Measurements from ENCODE around the gene ZSWIM5. TPM values are rescaled to one million over a fixed set of nuclear protein-coding genes. Genes with fewer than 3 reads are reported as not detected.

ZSWIM5 gene
- total and polyA plus RNA-seq, 2 of the 8 experiments (the other 6 are each of a cell fraction or from before 2014, with no cell fraction given), result 2.5 to 3.9 TPM

DNA sequence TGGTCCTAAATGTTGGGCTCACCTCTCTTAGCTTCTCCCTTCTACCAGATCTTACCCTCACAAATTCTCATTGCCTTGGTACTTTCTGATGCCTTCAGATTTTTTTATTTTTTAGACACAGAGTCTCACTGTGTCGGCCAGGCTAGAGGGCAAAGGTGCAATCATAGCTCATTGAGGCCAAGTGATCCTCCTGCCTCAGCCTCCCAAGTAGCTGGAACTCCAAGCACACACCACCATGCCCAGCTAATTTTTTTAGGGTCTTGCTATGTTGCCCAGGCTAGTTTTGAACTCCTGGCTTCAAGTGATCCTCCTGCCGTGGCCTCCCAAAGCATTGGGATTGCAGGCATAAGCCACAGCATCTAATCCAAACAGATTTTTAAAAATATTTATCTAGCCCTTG, 69.4 kb downstream of the ZSWIM5 start:
- H4K20me1 ChIP-seq (replicated peaks in 1 of 2; ENCODE audit: control insufficient read depth in 1 of 2, insufficient read depth in 2 of 2, low read length in 2 of 2), result no peaks in the 10 kb centered on the region
- no peak overlapping the region for H4K91ac ChIP-seq (replicated peaks; ENCODE audit: insufficient read length, low read length)
- no peaks in the 10 kb centered on the region for H3K4me1 ChIP-seq (replicated peaks in 1 of 4; ENCODE audit: control insufficient read depth in 3 of 4, insufficient read depth in 4 of 4, low read length in 3 of 4)
- no peaks in the 10 kb centered on the region for H3K27me3 ChIP-seq (replicated peaks in 1 of 4; ENCODE audit: control insufficient read depth in 3 of 4, extremely low read depth in 1 of 4, insufficient read depth in 3 of 4, low read length in 3 of 4)
- H2BK12ac ChIP-seq (ENCODE audit: low read depth, low read length), result no peak overlapping the region
- no peak overlapping the region for H3K27ac ChIP-seq (ENCODE audit: low read depth, low read length)
- no peak overlapping the region for H2AFZ ChIP-seq (ENCODE audit: low read length)
- no peak overlapping the region for H3K4me3 ChIP-seq (ENCODE audit: extremely low read depth in 1 of 4, insufficient read depth in 2 of 4, low read depth in 3 of 4, low read length in 4 of 4)
- no peak overlapping the region for H3K4me2 ChIP-seq (ENCODE audit: insufficient read depth in 1 of 2, low read depth in 2 of 2, low read length in 2 of 2)
- H3K23ac ChIP-seq (ENCODE audit: insufficient read length), result no peak overlapping the region
- H4K5ac ChIP-seq (ENCODE audit: insufficient read length, low read depth, low read length), result no peak overlapping the region
- no peak overlapping the region for H2BK120ac ChIP-seq (replicated peaks; ENCODE audit: low read depth, low read length)
- H3K9ac ChIP-seq (replicated peaks in 1 of 4; ENCODE audit: extremely low read depth in 1 of 4, low read depth in 3 of 4, low read length in 3 of 4), result no peak overlapping the region
- DNase-seq (ENCODE audit: low read depth in 1 of 2, low spot score in 2 of 2), result no peak
- ChIA-PET CTCF (ENCODE audit: partially characterized antibody) (interaction anchor here (0.6 kb wide), 1 partner anchor 9 kb away, joined by 3 read pairs; no protein-coding TSS in a partner anchor), POLR2A (ENCODE audit: partially characterized antibody) (no interaction called here)
- no peaks in the 10 kb centered on the region for H3K9me3 ChIP-seq (ENCODE audit: insufficient read depth in 2 of 2, low read depth in 1 of 2, low read length in 1 of 2)
- H3K4ac ChIP-seq (replicated peaks; ENCODE audit: insufficient read length, low read depth, low read length), result no peak overlapping the region
- no peak overlapping the region for H3K18ac ChIP-seq (ENCODE audit: extremely low read depth, low read length)
- no peak for FAIRE-seq
- no peaks in the 10 kb centered on the region for H3K79me2 ChIP-seq (ENCODE audit: control insufficient read depth in 1 of 2, insufficient read depth in 2 of 2, low read length in 2 of 2)
- no peak overlapping the region for H3K56ac ChIP-seq (replicated peaks; ENCODE audit: insufficient read length, low read depth, low read length)
- H3K36me3 ChIP-seq (ENCODE audit: control insufficient read depth in 2 of 4, insufficient read depth in 4 of 4, low read length in 3 of 4), result no peaks in the 10 kb centered on the region
- H3K23me2 ChIP-seq (ENCODE audit: low read depth, low read length), result no peaks in the 10 kb centered on the region
- H3K14ac ChIP-seq (ENCODE audit: insufficient read length), result no peak overlapping the region
- 92% methylated on average over 2 of the region's 2 CpGs; no CpG with 5 or more reads in 1 of the 2 experiments for WGBS, 2 experiments (ENCODE audit: extremely low coverage in 1 of 2, insufficient coverage in 1 of 2, insufficient read length in 1 of 2, insufficient replicate concordance in 2 of 2, low coverage in 1 of 2, low lambda C conversion rate in 2 of 2, missing lambda C conversion rate in 1 of 2)
- H2BK20ac ChIP-seq (ENCODE audit: low read length), result no peak overlapping the region
- H2BK15ac ChIP-seq (ENCODE audit: low read length), result no peak overlapping the region
- no peaks in the 10 kb centered on the region for H3K79me1 ChIP-seq (ENCODE audit: low read depth, low read length)
- H2AK5ac ChIP-seq (ENCODE audit: low read depth, low read length), result no peak overlapping the region
- no peak overlapping the region for H4K8ac ChIP-seq (ENCODE audit: extremely low read depth, insufficient read depth, low read length)
- no peak overlapping the region for H2BK5ac ChIP-seq (ENCODE audit: low read depth, low read length)
- TF ChIP-seq TAF1 (IDR thresholded peaks at IDR 0.05; ENCODE audit: low read depth, low read length), result no peak
- TF ChIP-seq RFX5 (IDR thresholded peaks at IDR 0.05; ENCODE audit: borderline replicate concordance, low read depth, low read length), result no peak
- TF ChIP-seq MAFK (IDR thresholded peaks at IDR 0.05; ENCODE audit: low read depth, low read length), result no peak
- no peak for TF ChIP-seq CREB1 (IDR thresholded peaks at IDR 0.05)
- no peak for TF ChIP-seq SRF (IDR thresholded peaks at IDR 0.05; ENCODE audit: low read depth, low read length)
- no peak for TF ChIP-seq CHD2 (IDR thresholded peaks at IDR 0.05; ENCODE audit: low read length)
- TF ChIP-seq TAF7 (optimal IDR thresholded peaks at IDR 0.05; ENCODE audit: borderline replicate concordance, low read depth, low read length), result no peak
- no peak for TF ChIP-seq CTBP2 (IDR thresholded peaks at IDR 0.05; ENCODE audit: borderline replicate concordance, insufficient read depth, insufficient read length, low read length)
- TF ChIP-seq SAP30 (IDR thresholded peaks at IDR 0.05; ENCODE audit: insufficient read depth, insufficient replicate concordance, low read length), result no peak
- TF ChIP-seq, protein P1, sequence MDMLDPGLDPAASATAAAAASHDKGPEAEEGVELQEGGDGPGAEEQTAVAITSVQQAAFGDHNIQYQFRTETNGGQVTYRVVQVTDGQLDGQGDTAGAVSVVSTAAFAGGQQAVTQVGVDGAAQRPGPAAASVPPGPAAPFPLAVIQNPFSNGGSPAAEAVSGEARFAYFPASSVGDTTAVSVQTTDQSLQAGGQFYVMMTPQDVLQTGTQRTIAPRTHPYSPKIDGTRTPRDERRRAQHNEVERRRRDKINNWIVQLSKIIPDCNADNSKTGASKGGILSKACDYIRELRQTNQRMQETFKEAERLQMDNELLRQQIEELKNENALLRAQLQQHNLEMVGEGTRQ (IDR thresholded peaks at IDR 0.05; ENCODE audit: low read length), result no peak
- no peak for TF ChIP-seq KDM4A (IDR thresholded peaks at IDR 0.05; ENCODE audit: low read depth, low read length, severe bottlenecking)
